Kasumi-1 (cell line): Measurements from ENCODE around the gene RPL26.
"Not testable (repeated sequence)": the region's sequence is repeated elsewhere in the genome, so short reads cannot be mapped to it uniquely, and the experiment has no call there.

Source experiments
- DNase-seq, 2 experiments: peaks; one replicate each; lab custom pipeline; 2025; lab: John Stamatoyannopoulos, UW

The RPL26 gene

GRCh38 chr17:8394497-8394896 lies 11.5 kb upstream of the RPL26 start:
- not testable (repeated sequence) for DNase-seq

DNA sequence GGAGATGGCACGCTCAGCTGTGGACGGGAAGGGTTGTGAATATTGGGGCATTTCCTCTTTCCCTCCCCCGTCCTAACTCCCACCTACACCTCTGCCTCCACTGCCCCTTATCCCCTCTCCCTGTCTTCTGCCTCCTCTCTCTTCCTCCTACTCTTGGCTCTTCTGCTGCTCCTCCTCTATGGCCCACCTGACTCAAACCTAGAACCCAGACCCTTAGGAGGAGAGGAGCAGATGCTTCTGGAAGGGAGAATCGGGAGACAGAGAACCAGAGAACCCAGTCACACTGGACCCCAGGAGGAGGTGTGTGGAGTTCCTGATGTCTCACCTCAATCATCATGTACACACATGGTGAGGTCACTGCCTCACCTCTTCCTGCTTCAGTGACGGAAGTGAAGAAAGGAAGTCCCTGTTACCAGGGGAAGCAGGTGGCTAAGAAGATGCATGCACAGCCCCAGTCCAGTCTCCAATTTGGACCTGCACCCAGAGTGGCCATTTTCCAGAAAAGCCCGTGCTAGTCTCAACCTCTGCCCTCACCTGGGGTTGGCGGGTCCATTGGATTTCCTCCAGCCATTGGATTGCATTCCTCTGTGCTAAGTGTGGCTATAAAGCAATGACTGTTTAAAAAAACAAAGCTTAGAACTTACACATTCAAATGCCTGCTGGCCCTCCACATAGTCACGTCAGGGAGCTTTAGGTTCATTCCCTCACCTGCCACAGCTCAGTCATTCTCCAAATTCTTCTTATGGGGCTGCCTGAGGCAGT lies 10.7 kb upstream of the RPL26 start:
- DNase-seq: no peak

DNA sequence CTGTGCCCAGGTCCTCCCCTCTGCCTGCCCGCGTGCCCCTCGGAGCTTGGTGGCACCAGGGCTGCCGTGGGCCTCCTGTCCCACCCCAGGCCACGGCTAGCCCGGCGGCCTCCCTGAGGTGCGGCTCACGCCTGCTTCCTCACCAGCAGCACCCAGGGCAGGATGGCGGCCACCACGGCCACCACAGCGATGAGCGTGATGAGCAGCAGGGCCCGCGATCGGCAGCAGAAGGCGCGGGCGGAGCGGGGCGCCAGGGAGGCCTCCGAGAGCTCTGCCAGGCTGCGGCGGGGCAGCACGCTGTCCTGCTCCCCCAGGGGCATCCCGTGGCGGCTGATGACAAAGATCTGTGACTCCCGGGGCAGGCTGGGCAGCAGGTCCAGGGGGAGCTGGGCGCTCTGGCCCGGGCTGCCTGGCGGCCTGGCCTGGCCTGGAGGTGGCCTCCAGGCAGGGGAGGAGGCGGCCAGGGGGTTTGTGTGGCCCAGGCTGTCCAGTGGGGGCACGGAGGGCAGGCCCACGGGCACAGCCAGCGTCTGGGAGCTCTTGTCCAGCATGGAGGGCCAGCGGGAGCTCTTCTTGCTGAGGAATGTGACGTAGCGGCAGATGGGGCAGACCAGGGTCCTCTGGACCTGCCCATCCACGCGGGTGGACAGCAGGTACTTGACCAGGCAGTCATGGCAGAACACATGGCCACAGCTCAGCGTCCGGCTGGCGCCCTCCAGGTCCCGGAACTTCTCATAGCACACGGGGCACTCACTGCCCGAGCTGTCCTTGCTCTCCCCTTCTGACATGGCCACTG lies 9.9 kb upstream of the RPL26 start:
- no peak for DNase-seq

DNA sequence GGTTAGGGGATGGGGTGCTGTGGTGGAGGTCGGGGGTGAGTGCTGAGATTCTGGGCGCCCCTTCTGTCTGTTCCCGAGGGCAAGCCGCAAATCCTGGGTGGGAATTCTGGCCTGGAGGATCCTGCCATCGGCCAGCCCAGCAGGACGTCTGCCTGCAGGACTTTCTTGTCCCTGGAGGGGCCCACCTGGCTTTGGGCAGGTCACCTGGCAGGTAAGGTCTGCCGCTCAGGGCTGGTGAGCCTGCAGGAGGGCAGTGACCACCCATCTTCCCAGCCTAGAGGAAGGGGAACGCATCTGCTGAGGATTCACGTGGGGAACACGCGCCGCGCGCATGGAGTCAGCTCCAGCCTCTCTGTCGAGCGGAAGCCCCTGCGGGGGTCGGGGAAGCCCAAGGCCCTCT lies 9.3 kb upstream of the RPL26 start:
- DNase-seq: no peak

DNA sequence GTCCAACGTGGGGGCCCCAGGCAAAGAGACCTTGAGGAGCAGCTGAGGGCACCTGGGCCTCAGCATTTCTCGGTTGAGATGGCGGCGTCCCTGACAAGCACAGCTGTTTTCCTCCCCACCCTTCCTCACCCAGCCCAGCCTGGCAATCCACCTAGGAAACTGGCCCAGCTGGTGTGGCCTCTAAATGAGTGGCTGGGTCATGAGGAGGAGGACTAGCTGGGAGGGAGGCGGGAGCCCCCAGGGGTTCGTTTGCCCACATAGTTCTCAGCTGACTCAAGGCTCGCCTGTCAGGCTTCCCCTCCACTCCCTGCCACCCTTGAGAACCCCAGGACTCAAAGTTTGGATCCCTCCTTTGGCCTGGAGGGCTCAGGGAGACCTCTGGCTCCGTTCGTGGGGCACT lies 8.7 kb upstream of the RPL26 start:
- DNase-seq: no peak

- no peak for DNase-seq
Observed at GRCh38 chr17:8387914-8388651, 5.1 kb upstream of the RPL26 start.

DNA sequence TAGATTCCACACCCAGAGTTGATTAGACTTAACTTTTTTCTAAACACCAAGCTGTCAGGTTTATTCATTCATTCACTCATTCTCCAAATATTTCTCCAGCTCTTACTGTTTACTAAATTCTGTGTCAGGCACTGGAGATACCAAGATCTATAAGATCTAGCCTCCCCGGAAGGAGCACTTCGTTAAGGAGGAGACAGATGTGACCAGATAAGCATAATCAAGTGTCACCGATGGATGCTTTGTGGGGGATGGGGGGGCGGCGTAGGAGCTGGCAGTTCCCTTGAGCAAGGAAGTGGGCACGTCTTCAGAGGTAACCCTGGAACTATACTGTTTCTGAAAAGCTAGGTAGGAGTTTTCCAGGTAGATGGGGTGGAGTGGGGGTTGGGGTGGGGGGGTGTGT lies 3.8 kb upstream of the RPL26 start:
- DNase-seq: no peak

DNA sequence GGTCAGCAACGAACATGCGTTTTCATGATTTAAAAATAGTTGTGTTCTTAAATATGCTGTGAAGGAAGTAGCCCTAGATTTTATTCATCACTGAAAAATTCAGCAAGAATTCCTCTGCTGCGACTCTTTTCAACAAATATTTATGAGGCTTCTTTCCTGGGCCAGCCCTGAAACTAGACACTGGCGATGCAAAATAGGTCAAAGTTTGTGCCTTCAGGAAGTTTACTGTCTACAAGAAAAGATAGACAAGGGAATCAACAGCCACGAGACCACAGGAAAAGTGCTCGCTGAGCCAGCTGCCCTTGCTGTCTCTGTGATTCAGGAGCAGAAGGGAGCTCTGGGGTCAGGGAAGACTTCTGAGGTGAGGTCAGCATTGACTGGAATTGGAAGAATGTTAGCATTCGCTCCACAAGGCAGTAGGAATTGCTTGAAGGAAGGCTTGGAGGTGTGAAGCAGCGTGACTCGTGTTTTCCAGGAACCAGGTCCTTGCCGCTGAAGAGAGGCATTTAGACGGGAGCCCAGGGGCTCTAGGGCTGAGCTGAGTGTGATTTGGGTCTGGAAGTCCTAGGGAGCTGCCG lies 1.9 kb upstream of the RPL26 start:
- DNase-seq: no peak

DNA sequence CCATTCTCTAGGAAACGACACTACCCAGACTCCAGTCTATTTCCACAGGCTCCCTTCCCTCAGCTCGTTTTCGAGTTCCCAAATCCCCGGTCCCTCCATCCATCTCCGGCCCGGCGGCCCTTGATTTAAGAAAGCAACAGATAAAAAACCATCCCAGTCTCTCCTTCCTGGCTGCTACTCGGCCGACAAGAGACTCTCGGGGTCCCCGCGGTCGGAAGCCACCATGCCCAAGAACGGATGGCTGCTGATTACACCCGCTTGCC lies 182 bp downstream of the RPL26 start:
- DNase-seq: no peak

DNA sequence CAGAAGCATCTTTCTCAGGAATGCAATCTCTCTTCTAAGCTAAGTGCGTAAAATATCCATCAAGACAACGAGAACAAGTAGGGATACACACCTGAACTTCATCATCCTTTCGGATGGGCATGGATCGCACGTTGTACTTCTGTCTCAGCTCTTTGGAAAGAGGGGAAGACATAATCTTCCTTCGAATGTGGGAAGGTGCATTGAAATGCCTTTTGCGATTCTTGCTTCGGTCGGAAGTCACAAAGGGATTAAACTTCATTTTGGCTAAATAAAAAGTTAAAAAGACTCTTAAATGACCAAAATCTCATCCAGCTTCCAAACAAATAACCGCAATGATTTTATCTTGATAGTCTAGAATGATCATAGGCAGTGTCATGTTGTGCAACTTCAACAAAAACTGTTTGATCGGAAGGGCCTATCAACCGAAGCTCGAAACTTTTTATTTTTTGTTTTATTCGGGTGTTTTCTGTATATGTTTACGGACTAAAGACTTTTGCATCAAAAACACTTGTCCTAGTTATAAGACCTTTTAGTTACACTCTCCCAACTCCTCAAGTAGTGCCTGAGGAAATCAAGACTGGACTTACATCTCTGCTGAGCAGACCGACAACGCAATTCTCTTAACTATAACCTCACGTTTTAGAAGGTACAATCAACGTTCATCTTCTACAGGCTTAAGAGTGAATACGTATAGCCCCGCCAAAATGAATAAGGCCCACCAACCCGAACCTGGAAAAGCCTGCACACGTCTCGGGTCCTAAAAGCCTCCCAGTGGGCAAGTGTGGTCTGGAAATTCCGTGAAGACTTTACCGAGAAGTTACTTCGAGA lies 727 bp downstream of the RPL26 start:
- no peak for DNase-seq

DNA sequence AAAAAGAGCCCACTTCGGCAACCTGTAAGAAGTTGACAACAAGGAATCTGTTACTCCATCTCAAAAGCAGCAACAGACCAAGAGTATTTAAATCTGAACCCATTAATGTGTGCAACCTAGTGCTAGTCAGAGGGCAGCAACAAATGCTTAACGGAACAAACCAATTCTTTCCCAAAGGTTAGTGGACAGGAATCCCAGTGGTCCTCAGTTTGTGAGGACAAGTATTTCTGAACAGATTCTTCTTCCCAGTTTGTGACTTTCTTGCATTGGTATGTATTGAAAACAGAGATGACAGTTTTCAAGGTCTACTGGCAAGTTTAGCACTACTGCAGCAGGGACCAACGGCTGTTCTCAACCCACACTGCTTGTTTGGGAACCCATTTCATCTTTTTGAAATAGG lies 2.9 kb downstream of the RPL26 start:
- no peak for DNase-seq

DNA sequence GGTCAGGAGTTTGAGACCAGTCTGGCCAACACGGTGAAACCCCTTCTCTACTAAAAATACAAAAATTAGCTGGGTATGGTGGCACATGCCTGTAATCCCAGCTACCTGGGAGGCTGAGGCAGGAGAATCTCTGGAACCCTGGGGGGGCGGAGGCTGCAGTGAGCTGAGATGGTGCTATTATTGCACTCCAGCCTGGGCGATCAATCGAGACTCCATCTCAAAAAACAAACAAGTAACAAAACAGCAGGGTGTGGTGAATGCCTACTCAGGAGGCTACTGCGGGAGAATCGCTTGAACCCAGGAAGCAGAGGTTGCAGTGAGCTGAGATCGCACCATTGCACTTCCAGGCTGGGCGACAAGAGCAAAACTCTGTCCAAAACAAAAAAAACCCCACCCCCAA lies 4.9 kb downstream of the RPL26 start:
- DNase-seq: not testable (repeated sequence)

GRCh38 chr17:8377422-8377821 lies 5.6 kb downstream of the RPL26 start:
- DNase-seq: no peak

- peak; percentile 66 for DNase-seq
Observed at GRCh38 chr17:8376271-8377067, 6.5 kb downstream of the RPL26 start, which contains the start of gene KRABD2. KRABD2 (minus strand) TSS chr17:8376704.

- no peak for DNase-seq
Observed at GRCh38 chr17:8375738-8376259, 7.2 kb downstream of the RPL26 start.

- not testable (repeated sequence) for DNase-seq
Observed at GRCh38 chr17:8373856-8374255, 9.1 kb downstream of the RPL26 start.

- no peak for DNase-seq
Observed at GRCh38 chr17:8372422-8372821, 10.6 kb downstream of the RPL26 start.

- DNase-seq: no peak
Observed at GRCh38 chr17:8371786-8372185, 11.2 kb downstream of the RPL26 start.

DNA sequence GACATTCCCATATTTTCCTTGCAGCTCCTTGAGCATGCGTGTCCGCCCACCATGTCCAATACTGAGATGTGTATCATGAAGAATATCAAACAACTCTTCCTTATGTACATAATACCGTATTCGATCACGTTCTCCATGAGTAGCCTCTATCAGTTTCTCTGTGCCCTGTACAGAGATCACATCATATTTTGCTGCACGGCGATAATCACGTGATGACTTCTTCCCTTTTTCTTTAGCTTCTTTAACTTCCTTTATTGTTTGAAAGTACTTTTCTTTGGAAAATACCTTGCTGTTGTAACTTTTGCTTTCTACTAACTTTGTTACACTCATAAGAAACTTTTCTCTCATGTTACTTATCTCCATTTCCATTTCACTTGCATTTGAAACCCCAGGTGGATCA lies 13.0 kb downstream of the RPL26 start:
- peak in 1 of 2 experiments; percentile 1 for DNase-seq

DNA sequence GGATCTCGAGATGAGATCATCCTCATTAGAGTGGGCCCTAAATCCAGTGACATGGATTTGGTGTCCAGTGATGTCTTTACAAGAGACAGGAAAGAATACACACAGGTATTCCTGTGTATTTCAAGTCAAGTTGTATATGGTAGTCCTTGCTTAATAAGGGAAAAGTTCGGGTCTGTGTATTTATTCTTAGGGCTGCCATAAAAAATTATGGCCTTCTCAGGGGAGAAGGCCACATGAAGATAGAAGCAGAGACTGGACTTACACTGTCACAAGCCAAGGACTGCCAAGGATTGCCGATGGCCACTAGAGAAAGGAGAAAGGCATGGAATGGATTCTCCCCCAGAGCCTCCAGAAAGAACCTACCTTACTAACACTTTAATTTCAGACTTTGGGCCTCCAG lies 14.8 kb downstream of the RPL26 start:
- DNase-seq: no peak

- DNase-seq: no peak
Observed at GRCh38 chr17:8366231-8366630, 16.8 kb downstream of the RPL26 start.
